BE2C (cell line): ENCODE data around the gene HAPLN1. TPM values are rescaled to one million over a fixed set of nuclear protein-coding genes. Genes with fewer than 3 reads are reported as not detected.

ENCODE experiments used
- DNase-seq: peaks from one replicate; pipeline ENCODE4 v3.0.0-alpha.2; 2020
- H3K27me3 ChIP-seq: fragments of 250-450 bp; sonication (Bioruptor Pico); 2 replicates; pipeline ENCODE4 v1.5.1; 2020; ENCODE audit warnings: mild to moderate bottlenecking
- H3K36me3 ChIP-seq: fragments of 250-450 bp; sonication (Bioruptor Pico); 2 replicates; pipeline ENCODE4 v1.5.1; 2020; ENCODE audit warnings: mild to moderate bottlenecking
- H3K4me1 ChIP-seq: fragments of 250-450 bp; sonication (Bioruptor Pico); 2 replicates; pipeline ENCODE4 v1.5.1; 2020
- H3K4me3 ChIP-seq: 2 replicates; pipeline ENCODE4 v1.5.1; 2011; ENCODE audit warnings: low read depth, low read length
- H3K9me3 ChIP-seq: fragments of 250-450 bp; sonication (Bioruptor Pico); 2 replicates; pipeline ENCODE4 v1.5.1; 2020
- polyA plus RNA-seq: library from polyadenylated mRNA; unstranded; fragments of >200 nt; gene quantifications from one replicate; pipeline ENCODE4 v1.2.1, GENCODE V29; 2012; ENCODE audit warnings: low read depth, missing spikeins; ENCODE audit not compliant: insufficient read length, insufficient read depth
- TF ChIP-seq, protein P1 (sequence below): IDR thresholded peaks from 2 replicates; pipeline ENCODE4 v1.5.1; 2012; ENCODE audit warnings: mild to moderate bottlenecking, low read depth, low read length

HAPLN1 gene
- polyA plus RNA-seq = 1.4 TPM

DNA sequence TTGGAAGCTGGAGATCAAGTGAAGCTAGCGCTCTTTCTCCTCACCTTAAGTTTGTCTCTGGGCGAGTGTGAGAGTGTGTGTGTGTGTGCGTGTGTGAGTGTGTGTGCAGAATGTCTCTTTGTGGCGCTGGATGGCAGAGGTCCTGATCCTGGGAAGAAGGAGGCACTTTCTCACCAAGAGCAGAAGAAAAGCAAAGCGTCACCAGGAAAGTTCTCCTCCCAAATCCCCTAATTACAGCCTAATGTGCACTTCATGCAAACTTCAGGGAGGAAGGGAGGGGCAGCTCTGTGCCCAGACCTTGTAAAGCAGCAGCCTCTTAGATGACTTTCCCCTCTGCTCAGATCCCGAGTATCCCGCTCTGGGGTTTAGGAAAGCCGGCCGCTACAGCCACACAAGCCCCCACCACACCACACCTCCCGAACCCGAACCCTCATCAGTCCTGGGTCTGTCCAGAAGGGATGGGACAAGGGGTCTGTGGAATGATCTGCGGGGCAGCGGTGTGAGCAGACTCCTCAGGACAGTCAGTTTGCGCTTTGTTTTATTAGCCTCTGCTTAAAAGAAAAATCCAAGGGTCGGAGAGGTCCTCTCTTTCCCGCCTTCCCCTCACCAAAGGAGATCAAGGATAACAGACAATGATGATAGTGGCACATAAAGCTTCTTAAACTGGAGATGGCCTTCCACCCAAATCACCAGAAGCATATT is at the start of gene HAPLN1:
TSS of gene HAPLN1 (minus strand) at position 20 of the 702 bp plus-strand sequence. CDS start 47,332 bp downstream, outside the sequence.
- no peak for DNase-seq
- Histone ChIP-seq H3K4me3 (peak within 1 kb of the TSS; percentile 67), H3K9me3 (no peaks in the 10 kb centered on the region), H3K4me1 (peaks cover 18% of the 10 kb centered on the region), H3K27me3 (no peaks in the 10 kb centered on the region), H3K36me3 (no peaks in the 10 kb centered on the region)
- TF ChIP-seq, protein P1, sequence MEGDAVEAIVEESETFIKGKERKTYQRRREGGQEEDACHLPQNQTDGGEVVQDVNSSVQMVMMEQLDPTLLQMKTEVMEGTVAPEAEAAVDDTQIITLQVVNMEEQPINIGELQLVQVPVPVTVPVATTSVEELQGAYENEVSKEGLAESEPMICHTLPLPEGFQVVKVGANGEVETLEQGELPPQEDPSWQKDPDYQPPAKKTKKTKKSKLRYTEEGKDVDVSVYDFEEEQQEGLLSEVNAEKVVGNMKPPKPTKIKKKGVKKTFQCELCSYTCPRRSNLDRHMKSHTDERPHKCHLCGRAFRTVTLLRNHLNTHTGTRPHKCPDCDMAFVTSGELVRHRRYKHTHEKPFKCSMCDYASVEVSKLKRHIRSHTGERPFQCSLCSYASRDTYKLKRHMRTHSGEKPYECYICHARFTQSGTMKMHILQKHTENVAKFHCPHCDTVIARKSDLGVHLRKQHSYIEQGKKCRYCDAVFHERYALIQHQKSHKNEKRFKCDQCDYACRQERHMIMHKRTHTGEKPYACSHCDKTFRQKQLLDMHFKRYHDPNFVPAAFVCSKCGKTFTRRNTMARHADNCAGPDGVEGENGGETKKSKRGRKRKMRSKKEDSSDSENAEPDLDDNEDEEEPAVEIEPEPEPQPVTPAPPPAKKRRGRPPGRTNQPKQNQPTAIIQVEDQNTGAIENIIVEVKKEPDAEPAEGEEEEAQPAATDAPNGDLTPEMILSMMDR = no peak

DNA sequence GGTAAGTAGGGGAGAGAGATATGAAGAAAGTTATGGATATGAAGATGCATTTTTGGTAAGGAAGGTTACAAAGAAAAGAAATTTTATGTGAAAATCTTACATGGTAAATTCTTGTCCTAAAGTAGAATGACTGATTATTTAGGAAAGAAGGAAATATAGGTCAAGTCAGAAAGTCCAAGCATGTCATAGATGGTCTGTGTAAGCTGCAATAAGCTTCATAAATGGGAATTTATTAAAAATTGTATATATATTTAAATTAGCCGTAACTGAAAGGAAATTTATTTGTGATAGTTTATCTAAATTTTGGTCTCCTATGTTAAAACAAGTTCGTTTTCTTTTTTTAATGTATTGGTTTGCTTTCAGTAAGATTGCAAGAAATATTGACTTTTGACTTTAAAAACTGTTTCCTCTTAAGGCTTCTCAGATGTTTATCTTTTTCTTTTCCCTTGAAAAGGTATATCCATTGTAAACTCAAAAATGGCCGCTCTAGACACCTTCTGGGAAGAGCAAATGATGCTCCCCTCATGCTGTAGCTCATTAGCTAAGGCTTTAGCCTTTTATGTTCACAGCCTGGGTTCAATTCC is 46.8 kb upstream of the HAPLN1 start:
- H3K36me3 ChIP-seq = no peaks in the 10 kb centered on the region
- no peak for DNase-seq
- H3K9me3 ChIP-seq = peaks cover 5% of the 10 kb centered on the region
- no peaks in the 10 kb centered on the region for H3K4me1 ChIP-seq
- no peak overlapping the region for H3K4me3 ChIP-seq
- no peaks in the 10 kb centered on the region for H3K27me3 ChIP-seq
- TF ChIP-seq, protein P1 = no peak

DNA sequence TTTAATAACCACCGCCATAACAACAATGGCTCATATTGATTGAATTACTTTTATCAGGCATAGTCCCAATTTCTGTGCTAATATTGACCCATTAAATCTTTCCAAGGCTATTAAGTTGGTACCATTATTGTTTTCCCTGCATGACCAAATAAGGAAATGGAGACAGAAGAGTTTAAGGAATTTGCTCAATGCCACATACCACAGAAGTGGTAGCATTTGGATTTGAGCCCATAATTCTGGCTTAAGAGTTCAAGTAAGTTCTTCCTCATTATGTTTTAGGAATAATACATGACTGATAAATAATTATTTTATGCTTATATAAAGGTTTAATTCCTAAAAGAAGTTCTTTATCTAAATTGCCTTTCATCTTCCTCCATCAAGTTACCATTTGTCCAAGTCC is 43.4 kb upstream of the HAPLN1 start:
- no peaks in the 10 kb centered on the region for H3K4me1 ChIP-seq
- H3K27me3 ChIP-seq = no peaks in the 10 kb centered on the region
- no peaks in the 10 kb centered on the region for H3K36me3 ChIP-seq
- TF ChIP-seq, protein P1 = no peak
- H3K9me3 ChIP-seq = peaks cover 5% of the 10 kb centered on the region
- H3K4me3 ChIP-seq = no peak overlapping the region
- DNase-seq = no peak

DNA sequence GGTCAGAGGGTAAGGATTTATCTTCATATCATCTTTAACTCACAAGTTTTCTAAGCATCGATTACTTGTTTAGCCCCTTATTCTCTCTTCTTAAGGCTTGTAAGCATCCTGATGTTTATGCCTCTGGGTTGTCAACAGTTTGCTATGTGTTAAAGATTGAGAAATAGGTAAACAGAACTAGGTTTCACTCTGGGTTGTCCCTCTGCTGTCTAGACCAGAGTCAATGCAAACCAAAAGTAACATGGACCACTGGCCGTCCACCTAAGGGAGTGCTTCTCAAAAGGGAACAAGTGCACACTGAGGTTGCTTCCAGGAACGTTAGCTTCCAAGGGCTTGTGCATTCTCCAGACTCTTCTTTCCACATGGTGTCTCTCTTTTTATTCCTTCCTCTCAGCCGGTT is 39.9 kb upstream of the HAPLN1 start:
- Histone ChIP-seq H3K9me3 (no peaks in the 10 kb centered on the region), H3K4me3 (no peak overlapping the region), H3K36me3 (no peaks in the 10 kb centered on the region), H3K27me3 (no peaks in the 10 kb centered on the region), H3K4me1 (no peaks in the 10 kb centered on the region)
- DNase-seq = no peak
- TF ChIP-seq, protein P1 = no peak

DNA sequence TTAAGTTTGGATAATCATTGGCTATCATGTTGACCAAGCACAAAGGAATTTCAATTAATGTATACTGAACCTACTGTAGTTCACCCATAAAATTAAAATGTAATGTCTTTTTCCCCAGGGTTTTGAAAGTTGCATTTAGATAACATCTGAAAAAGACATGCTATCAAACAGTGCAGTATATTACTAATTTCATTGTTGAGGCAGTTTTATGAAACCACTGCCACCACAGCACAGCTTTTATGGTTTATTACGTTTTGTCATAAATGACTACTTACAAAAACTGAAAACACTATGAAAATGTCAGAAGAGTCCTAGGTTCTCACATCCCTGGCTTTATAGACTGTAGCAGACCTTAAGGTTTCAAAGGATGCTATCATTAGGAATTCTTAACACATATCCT is 32.0 kb upstream of the HAPLN1 start:
- no peaks in the 10 kb centered on the region; the same call in 1 of the 2 replicates for H3K9me3 ChIP-seq
- TF ChIP-seq, protein P1 = no peak
- no peaks in the 10 kb centered on the region for H3K36me3 ChIP-seq
- H3K27me3 ChIP-seq = no peaks in the 10 kb centered on the region
- DNase-seq = no peak
- no peaks in the 10 kb centered on the region for H3K4me1 ChIP-seq
- H3K4me3 ChIP-seq = no peak overlapping the region

GRCh38 chr5:83751201-83751600 is 30.5 kb upstream of the HAPLN1 start:
- TF ChIP-seq, protein P1 = no peak
- no peaks in the 10 kb centered on the region for H3K27me3 ChIP-seq
- H3K4me1 ChIP-seq = no peaks in the 10 kb centered on the region
- H3K36me3 ChIP-seq = no peaks in the 10 kb centered on the region
- DNase-seq = no peak
- H3K4me3 ChIP-seq = no peak overlapping the region
- H3K9me3 ChIP-seq = no peaks in the 10 kb centered on the region; the same call in 1 of the 2 replicates
